ENCODE results near the gene ENO3. TPM values are rescaled to one million over a fixed set of nuclear protein-coding genes. Genes with fewer than 3 reads are reported as not detected.
A peak's percentile ranks its signal among the peaks of the same experiment; 100 is the strongest.

The ENO3 gene
- total and polyA plus RNA-seq, 10 of the 15 experiments (the other 5 are each of a cell fraction or from before 2014, with no cell fraction given), result 6.8 to 28.4 (median 17.0) TPM

GRCh38 chr17:4948931-4949320 is 2.0 kb upstream of the ENO3 start (continued):
- TF ChIP-seq NR2F1 (conservative IDR thresholded peaks at IDR 0.05) (peak; percentile 65; the same call in 1 of the 2 replicates), LARP7 (IDR thresholded peaks at IDR 0.05) (peak; percentile 81), MLLT1 (IDR thresholded peaks at IDR 0.05) (0 out of 2 replicates have a peak, but pooled peaks have one; percentile 3), ZNF24 (IDR thresholded peaks at IDR 0.05) (no peak), ZSCAN29 (IDR thresholded peaks at IDR 0.05) (peak; percentile 72), GATAD2B (conservative IDR thresholded peaks at IDR 0.05; ENCODE audit: low read depth) (peak; percentile 30; the same call in 1 of the 2 replicates), BACH1 (IDR thresholded peaks at IDR 0.05; ENCODE audit: borderline replicate concordance) (peak; percentile 80), RB1 (IDR thresholded peaks at IDR 0.05; ENCODE audit: borderline replicate concordance) (peak; percentile 52; the same call in 1 of the 2 replicates), YY1 (IDR thresholded peaks at IDR 0.05; ENCODE audit: low read depth, low read length) (0 out of 2 replicates have a peak, but pooled peaks have one; percentile 29), SPI1 (IDR thresholded peaks at IDR 0.05; ENCODE audit: borderline replicate concordance, insufficient read depth, low read depth, low read length) (no peak), NRF1 (conservative IDR thresholded peaks at IDR 0.05; ENCODE audit: low read depth, low read length) (peak; percentile 66), PAX5 (IDR thresholded peaks at IDR 0.05; ENCODE audit: borderline replicate concordance, low read depth, low read length) (0 out of 2 replicates have a peak, but pooled peaks have one; percentile 4), BCLAF1 (IDR thresholded peaks at IDR 0.05) (0 out of 2 replicates have a peak, but pooled peaks have one; percentile 70), EGR1 (IDR thresholded peaks at IDR 0.05; ENCODE audit: borderline replicate concordance in 1 of 2, low read depth in 2 of 2, low read length in 2 of 2) (no peak), BHLHE40 (IDR thresholded peaks at IDR 0.05; ENCODE audit: borderline replicate concordance in 1 of 2, low read depth in 2 of 2, low read length in 1 of 2) (peak; percentile 22 to 88; a peak in 2 of 4 replicates), NKRF (conservative IDR thresholded peaks at IDR 0.05) (peak; percentile 51), TARDBP (IDR thresholded peaks at IDR 0.05; ENCODE audit: borderline replicate concordance) (peak; percentile 14; the same call in 1 of the 2 replicates), POLR2AphosphoS5 (IDR thresholded peaks at IDR 0.05; ENCODE audit: low read length) (peak; percentile 61), MXI1 (IDR thresholded peaks at IDR 0.05; ENCODE audit: low read depth, low read length) (0 out of 2 replicates have a peak, but pooled peaks have one; percentile 14)
